Fibroblast of lung (primary cell): ENCODE data around the gene KCP.

Experiments
- EZH2 ChIP-seq: IDR thresholded peaks from 2 replicates; pipeline ENCODE4 v1.5.1; 2012; ENCODE audit warnings: low read length, control low read depth, mild to moderate bottlenecking; ENCODE audit errors: missing control alignments
- TF ChIP-seq, protein P1 (sequence below), 2 donors: IDR thresholded peaks in 1 of 2; conservative IDR thresholded peaks in 1 of 2; 1 replicate in 1 of 2; 2 replicates in 1 of 2; pipeline ENCODE4 v1.5.1; 2011 to 2012; ENCODE audit warnings: low read length in 2 of 2, control low read depth in 1 of 2, inconsistent platforms in 1 of 2, low read depth in 1 of 2, mild to moderate bottlenecking in 1 of 2

DNA sequence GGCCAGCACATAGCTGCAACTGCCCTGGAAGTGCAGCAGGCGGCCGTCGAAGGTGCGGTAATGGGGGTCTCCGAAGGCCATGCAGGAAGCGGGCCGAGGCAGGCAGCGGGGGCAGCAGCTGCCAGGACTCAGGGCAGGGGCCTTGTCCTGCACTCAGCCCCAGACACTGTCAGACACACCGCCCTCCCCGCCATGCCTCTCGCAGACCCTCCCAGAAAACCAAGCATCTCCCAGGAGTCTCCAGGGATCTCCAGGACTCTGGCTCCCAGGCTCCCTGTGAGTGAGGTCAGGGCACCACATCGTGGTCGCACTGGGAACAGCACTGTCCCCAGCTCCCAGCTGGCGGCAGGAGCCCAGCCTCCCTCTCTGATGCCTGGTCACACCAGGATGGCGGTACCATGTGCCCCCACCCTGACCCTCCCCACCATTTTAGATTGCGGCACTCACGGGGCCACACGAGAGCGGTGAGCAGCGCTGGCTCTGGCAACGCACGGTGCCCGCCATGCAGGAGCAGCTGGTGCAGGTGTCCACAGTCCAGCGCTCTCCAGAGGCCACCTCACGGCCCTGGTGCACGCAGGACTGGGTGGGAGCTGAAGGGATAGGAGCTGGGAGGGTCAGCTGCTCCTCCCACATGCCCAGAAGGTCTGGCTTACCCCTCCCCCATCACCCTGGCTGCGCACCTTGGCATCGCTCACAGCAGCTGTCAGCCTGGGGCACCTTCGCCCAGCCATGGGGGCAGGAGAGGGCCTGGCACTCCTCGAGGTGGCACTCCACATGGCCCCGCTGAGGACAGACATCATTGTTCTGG, 30.4 kb downstream of the KCP start:
- TF ChIP-seq, protein P1, sequence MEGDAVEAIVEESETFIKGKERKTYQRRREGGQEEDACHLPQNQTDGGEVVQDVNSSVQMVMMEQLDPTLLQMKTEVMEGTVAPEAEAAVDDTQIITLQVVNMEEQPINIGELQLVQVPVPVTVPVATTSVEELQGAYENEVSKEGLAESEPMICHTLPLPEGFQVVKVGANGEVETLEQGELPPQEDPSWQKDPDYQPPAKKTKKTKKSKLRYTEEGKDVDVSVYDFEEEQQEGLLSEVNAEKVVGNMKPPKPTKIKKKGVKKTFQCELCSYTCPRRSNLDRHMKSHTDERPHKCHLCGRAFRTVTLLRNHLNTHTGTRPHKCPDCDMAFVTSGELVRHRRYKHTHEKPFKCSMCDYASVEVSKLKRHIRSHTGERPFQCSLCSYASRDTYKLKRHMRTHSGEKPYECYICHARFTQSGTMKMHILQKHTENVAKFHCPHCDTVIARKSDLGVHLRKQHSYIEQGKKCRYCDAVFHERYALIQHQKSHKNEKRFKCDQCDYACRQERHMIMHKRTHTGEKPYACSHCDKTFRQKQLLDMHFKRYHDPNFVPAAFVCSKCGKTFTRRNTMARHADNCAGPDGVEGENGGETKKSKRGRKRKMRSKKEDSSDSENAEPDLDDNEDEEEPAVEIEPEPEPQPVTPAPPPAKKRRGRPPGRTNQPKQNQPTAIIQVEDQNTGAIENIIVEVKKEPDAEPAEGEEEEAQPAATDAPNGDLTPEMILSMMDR (conservative IDR thresholded peaks at IDR 0.05 in 1 of 2, IDR thresholded peaks at IDR 0.05 in 1 of 2; ENCODE audit: low read depth in 1 of 2, low read length in 2 of 2) = peak; percentile 70 to 73
- TF ChIP-seq EZH2 = no peak
